ENCODE data around the gene SPG7.
"Not testable (repeated sequence)": the region's sequence is repeated elsewhere in the genome, so short reads cannot be mapped to it uniquely, and the experiment has no call there.

The SPG7 gene

DNA sequence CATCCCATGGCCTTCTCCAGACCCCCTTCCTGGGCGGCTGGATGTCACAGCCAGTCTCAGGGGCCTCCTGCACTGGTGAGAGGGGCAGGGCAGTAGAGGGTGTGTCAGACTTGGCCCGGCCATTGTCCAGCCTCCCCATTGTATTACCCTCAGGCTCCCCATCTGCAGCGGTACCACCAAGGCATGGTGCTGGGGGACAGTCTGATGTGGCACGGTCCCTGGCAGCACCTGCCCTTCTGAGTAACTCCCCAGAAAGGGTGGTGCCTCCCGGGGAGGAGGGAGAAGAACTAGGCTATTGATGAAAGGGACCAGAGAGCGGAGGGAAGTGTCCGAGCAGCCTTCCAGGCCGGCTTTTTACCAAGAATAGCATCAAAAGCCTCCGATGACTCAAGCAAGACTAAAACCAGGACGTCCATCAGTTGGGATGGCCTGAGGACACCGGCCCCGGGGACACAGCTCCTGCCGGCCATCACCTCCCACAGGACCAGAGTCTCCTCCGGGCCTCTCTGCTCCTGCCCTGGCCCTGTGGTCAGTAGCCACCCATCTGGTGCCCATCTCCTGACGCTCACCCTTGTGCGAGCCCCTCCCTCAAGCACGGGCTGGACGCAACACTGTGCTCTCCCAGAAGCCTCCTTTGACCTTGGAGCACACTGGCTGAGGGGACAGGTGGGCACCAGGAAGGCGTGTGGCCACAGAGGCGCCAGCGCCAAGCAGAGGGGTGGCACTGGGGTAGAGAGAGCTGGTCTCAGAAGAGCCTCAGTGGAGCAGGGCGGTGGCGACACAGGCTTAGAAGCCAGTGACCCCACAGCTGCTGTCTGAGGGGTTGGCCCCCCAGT is 61.5 kb downstream of the SPG7 start:
- DNase-seq (ENCODE audit: low read depth) = no peak
- no peak overlapping the region for H3K4me3 ChIP-seq (ENCODE audit: low read depth, low read length)
- no peak for TF ChIP-seq CTCF (IDR thresholded peaks at IDR 0.05; ENCODE audit: low read depth, low read length, missing control alignments)

DNA sequence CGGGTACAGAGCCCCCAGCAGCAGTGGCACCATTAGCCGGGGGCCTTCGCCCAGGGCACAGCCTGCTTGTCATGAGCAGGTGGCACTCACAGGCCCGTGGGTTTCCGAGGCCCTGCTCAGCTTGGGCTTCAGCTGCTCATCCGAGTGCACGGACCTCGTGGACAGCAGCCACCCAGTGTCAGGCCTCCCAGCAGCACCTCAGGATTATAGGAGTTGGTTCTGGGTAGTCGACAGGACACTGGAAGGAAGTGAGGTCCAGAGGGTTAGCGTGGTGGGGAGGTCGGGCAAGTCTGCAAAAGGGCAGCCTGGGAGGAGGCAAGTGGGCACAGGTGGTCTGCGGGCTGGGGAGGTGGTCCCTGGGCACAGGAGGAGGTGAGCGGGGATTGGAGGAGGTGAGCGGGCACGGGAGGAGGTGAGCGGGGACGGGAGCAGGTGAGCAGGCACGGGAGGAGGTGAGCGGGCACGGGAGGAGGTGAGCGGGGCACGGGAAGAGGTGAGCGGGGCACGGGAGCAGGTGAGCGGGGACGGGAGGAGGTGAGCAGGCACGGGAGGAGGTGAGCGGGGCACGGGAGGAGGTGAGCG is 62.2 kb downstream of the SPG7 start:
- no peak for TF ChIP-seq CTCF (IDR thresholded peaks at IDR 0.05; ENCODE audit: low read depth, low read length, missing control alignments)
- no peak overlapping the region for H3K4me3 ChIP-seq (ENCODE audit: low read depth, low read length)
- DNase-seq (ENCODE audit: low read depth) = no peak

- not testable (repeated sequence) for H3K4me3 ChIP-seq (ENCODE audit: low read depth, low read length); DNase-seq (ENCODE audit: low read depth)
Observed at GRCh38 chr16:89570983-89571598, 62.9 kb downstream of the SPG7 start.

GRCh38 chr16:89571636-89572035 is 63.4 kb downstream of the SPG7 start:
- TF ChIP-seq CTCF (IDR thresholded peaks at IDR 0.05; ENCODE audit: low read depth, low read length, missing control alignments) = no peak
- no peak overlapping the region for H3K4me3 ChIP-seq (ENCODE audit: low read depth, low read length)
- DNase-seq (ENCODE audit: low read depth) = no peak

GRCh38 chr16:89572073-89572484 is 63.9 kb downstream of the SPG7 start:
- TF ChIP-seq CTCF (IDR thresholded peaks at IDR 0.05; ENCODE audit: low read depth, low read length, missing control alignments) = no peak
- no peak overlapping the region for H3K4me3 ChIP-seq (ENCODE audit: low read depth, low read length)
- no peak for DNase-seq (ENCODE audit: low read depth)

- no peak for DNase-seq (ENCODE audit: low read depth)
- TF ChIP-seq CTCF (IDR thresholded peaks at IDR 0.05; ENCODE audit: low read depth, low read length, missing control alignments) = no peak
- no peak overlapping the region for H3K4me3 ChIP-seq (ENCODE audit: low read depth, low read length)
Observed at GRCh38 chr16:89572485-89573205, 64.4 kb downstream of the SPG7 start.
